ENCODE measurements around the gene ARHGAP9.
"Not testable (repeated sequence)": the region's sequence is repeated elsewhere in the genome, so short reads cannot be mapped to it uniquely, and the experiment has no call there.

ARHGAP9 gene

GRCh38 chr12:57517718-57518117 is 38.1 kb upstream of the ARHGAP9 start:
- not testable (repeated sequence) for DNase-seq (ENCODE audit: low read depth in 2 of 2)

- DNase-seq (ENCODE audit: low read depth in 2 of 2), result no peak
These were observed 37.5 kb upstream of the ARHGAP9 start for GRCh38 chr12:57517187-57517586.

- DNase-seq (ENCODE audit: low read depth in 2 of 2), result no peak
These were observed 37.0 kb upstream of the ARHGAP9 start for GRCh38 chr12:57516617-57517153.

GRCh38 chr12:57515934-57516541 is 36.4 kb upstream of the ARHGAP9 start:
- no peak for DNase-seq (ENCODE audit: low read depth in 2 of 2)

GRCh38 chr12:57515408-57515933 is 35.8 kb upstream of the ARHGAP9 start:
- DNase-seq (ENCODE audit: low read depth in 2 of 2), result no peak

- no peak for DNase-seq (ENCODE audit: low read depth in 2 of 2)
These were observed 35.2 kb upstream of the ARHGAP9 start for GRCh38 chr12:57514720-57515407.

GRCh38 chr12:57514246-57514645 is 34.6 kb upstream of the ARHGAP9 start:
- DNase-seq (ENCODE audit: low read depth in 2 of 2), result not testable (repeated sequence)

GRCh38 chr12:57513677-57514076 is 34.0 kb upstream of the ARHGAP9 start:
- not testable (repeated sequence) for DNase-seq (ENCODE audit: low read depth in 2 of 2)

- DNase-seq (ENCODE audit: low read depth in 2 of 2), result no peak
These were observed 33.6 kb upstream of the ARHGAP9 start for GRCh38 chr12:57513266-57513665.

GRCh38 chr12:57512665-57513064 is 33.0 kb upstream of the ARHGAP9 start:
- DNase-seq (ENCODE audit: low read depth in 2 of 2), result no peak

GRCh38 chr12:57511588-57512325 is 32.1 kb upstream of the ARHGAP9 start:
- DNase-seq (ENCODE audit: low read depth in 2 of 2), result no peak

- no peak for DNase-seq (ENCODE audit: low read depth in 2 of 2)
These were observed 31.5 kb upstream of the ARHGAP9 start for GRCh38 chr12:57511161-57511560.

GRCh38 chr12:57507796-57508195 is 28.1 kb upstream of the ARHGAP9 start:
- not testable (repeated sequence) for DNase-seq (ENCODE audit: low read depth in 2 of 2)

- not testable (repeated sequence) for DNase-seq (ENCODE audit: low read depth in 2 of 2)
These were observed 26.9 kb upstream of the ARHGAP9 start for GRCh38 chr12:57506541-57506940.

- not testable (repeated sequence) for DNase-seq (ENCODE audit: low read depth in 2 of 2)
These were observed 22.8 kb upstream of the ARHGAP9 start for GRCh38 chr12:57502311-57502969.

GRCh38 chr12:57500213-57500612 is 20.5 kb upstream of the ARHGAP9 start:
- no peak for DNase-seq (ENCODE audit: low read depth in 2 of 2)

- DNase-seq (ENCODE audit: low read depth in 2 of 2), result no peak
These were observed 18.9 kb upstream of the ARHGAP9 start for GRCh38 chr12:57498571-57498970.

GRCh38 chr12:57498132-57498502 is 18.5 kb upstream of the ARHGAP9 start:
- DNase-seq (ENCODE audit: low read depth in 2 of 2), result no peak

GRCh38 chr12:57497223-57498131 is 17.8 kb upstream of the ARHGAP9 start:
- no peak for DNase-seq (ENCODE audit: low read depth in 2 of 2)

- DNase-seq (ENCODE audit: low read depth in 2 of 2), result no peak
These were observed 17.2 kb upstream of the ARHGAP9 start for GRCh38 chr12:57496822-57497221.
